CD4-positive, alpha-beta T cell treated with Interleukin-6 for 4 hours (primary cell): ENCODE data around the gene SPHK2.
"Not testable (repeated sequence)": the region's sequence is repeated elsewhere in the genome, so short reads cannot be mapped to it uniquely, and the experiment has no call there.

Experiments used
- DNase-seq: peaks from one replicate; pipeline ENCODE4 v3.0.0-alpha.2; 2020; ENCODE audit warnings: mixed read lengths

The SPHK2 gene

GRCh38 chr19:48618916-48619691, at the start of gene SPHK2, which contains the start of gene RPL18:
Gene SPHK2, plus strand, starts transcription at chr19:48619506. Its CDS starts 1,009 bp downstream, at chr19:48620515.
Gene RPL18, minus strand, starts transcription at chr19:48619178. Its CDS starts 35 bp downstream, at chr19:48619143.
- peak; percentile 96 for DNase-seq

- no peak for DNase-seq
Observed at GRCh38 chr19:48569814-48570213, 49.5 kb upstream of the SPHK2 start.

GRCh38 chr19:48571378-48572162, 47.7 kb upstream of the SPHK2 start:
- DNase-seq: no peak

GRCh38 chr19:48573163-48573505, 46.2 kb upstream of the SPHK2 start:
- DNase-seq: no peak

GRCh38 chr19:48575931-48576622, 43.2 kb upstream of the SPHK2 start:
- DNase-seq: no peak

- not testable (repeated sequence) for DNase-seq
Observed at GRCh38 chr19:48577908-48578307, 41.4 kb upstream of the SPHK2 start.

- DNase-seq: no peak
Observed at GRCh38 chr19:48578891-48579290, 40.4 kb upstream of the SPHK2 start.

GRCh38 chr19:48582168-48582567, 37.1 kb upstream of the SPHK2 start:
- no peak for DNase-seq

- no peak for DNase-seq
Observed at GRCh38 chr19:48587387-48587786, 31.9 kb upstream of the SPHK2 start.

- peak; percentile 90 for DNase-seq
Observed at GRCh38 chr19:48588670-48589401, 30.5 kb upstream of the SPHK2 start.

- DNase-seq: no peak
Observed at GRCh38 chr19:48591021-48591420, 28.3 kb upstream of the SPHK2 start.

- no peak for DNase-seq
Observed at GRCh38 chr19:48595171-48595570, 24.1 kb upstream of the SPHK2 start.

- no peak for DNase-seq
Observed at GRCh38 chr19:48595833-48596232, 23.5 kb upstream of the SPHK2 start.

- DNase-seq: no peak
Observed at GRCh38 chr19:48596237-48596636, 23.1 kb upstream of the SPHK2 start.

GRCh38 chr19:48596679-48597465, 22.4 kb upstream of the SPHK2 start:
- DNase-seq: peak; percentile 62

- no peak for DNase-seq
Observed at GRCh38 chr19:48598996-48599700, 20.2 kb upstream of the SPHK2 start.

- DNase-seq: no peak
Observed at GRCh38 chr19:48600679-48601417, 18.5 kb upstream of the SPHK2 start.

GRCh38 chr19:48603001-48603400, 16.3 kb upstream of the SPHK2 start:
- DNase-seq: no peak

- no peak for DNase-seq
Observed at GRCh38 chr19:48603449-48603848, 15.9 kb upstream of the SPHK2 start.

- DNase-seq: no peak
Observed at GRCh38 chr19:48603850-48604249, 15.5 kb upstream of the SPHK2 start.
